Peyer's patch (tissue), 4 donors: Measurements from ENCODE around the gene CNDP2.

Source experiments
- CTCF ChIP-seq, 6 experiments: fragments of 450-650 bp in 4 of 6; fragments of 200-600 bp in 2 of 6; sonication (generic) in 1 of 6; IDR thresholded peaks; one replicate each; pipeline ENCODE4 v1.5.1; 2017 to 2019; ENCODE audit warnings: antibody characterized with exemption in 6 of 6, mild to moderate bottlenecking in 3 of 6, moderate library complexity in 1 of 6
- POLR2A ChIP-seq, 2 donors: fragments of 450-650 bp; IDR thresholded peaks; one replicate each; pipeline ENCODE4 v1.5.1; 2017; ENCODE audit warnings: antibody characterized with exemption in 2 of 2, mild to moderate bottlenecking in 2 of 2, moderate library complexity in 2 of 2

DNA sequence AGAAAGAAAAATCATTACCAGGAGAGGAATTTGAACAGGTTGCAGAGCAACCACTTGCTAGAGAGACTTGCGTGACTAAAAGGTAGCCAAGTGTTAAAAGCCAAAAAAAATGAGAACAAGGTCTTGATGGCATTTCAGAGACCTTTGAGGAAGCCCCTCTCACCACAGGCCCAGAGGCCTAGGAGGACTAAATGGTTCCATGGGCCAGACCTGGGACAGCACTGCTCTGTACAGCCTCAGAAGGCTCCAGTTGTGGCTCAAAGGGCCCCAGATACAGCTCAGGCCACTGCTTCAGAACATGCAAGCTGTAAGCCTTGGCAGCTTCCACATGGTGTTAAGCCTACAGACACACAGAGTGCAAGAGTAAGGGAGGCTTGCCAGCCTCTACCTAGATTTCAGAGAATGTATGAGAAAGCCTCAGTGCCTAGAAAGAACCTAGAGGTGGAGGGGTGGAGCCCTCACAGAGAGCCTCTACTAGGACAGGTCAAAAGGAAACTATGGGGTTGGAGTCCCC is 53.5 kb downstream of the CNDP2 start:
- TF ChIP-seq CTCF (IDR thresholded peaks at IDR 0.05) (no peak), POLR2A (IDR thresholded peaks at IDR 0.05) (no peak)
